ENCODE measurements around the gene ZFPM1. TPM values are rescaled to one million over a fixed set of nuclear protein-coding genes. Genes with fewer than 3 reads are reported as not detected.

ZFPM1 gene
- total RNA-seq, 1 experiment from 2014 or later, result 24.1 TPM

GRCh38 chr16:88560714-88561484, 107.8 kb downstream of the ZFPM1 start:
- Histone ChIP-seq H3K27me3 (replicated peaks; ENCODE audit: control insufficient read depth, insufficient read depth, low read length) (no peaks in the 10 kb centered on the region), H3K4me3 (ENCODE audit: low read depth, low read length) (no peak overlapping the region), H3K36me3 (ENCODE audit: control insufficient read depth, insufficient read depth, low read length) (no peaks in the 10 kb centered on the region), H3K9me3 (peaks cover 10% of the 10 kb centered on the region), H3K4me1 (peaks cover 9% of the 10 kb centered on the region)
- no peak overlapping the region for H3K4me3 Mint-ChIP-seq (ENCODE audit: unreplicated experiment)
- peak in 1 of 2 experiments; percentile 72 for DNase-seq
- intact Hi-C loops (cut with micrococcal nuclease; ENCODE audit: unreplicated experiment), result loop anchor here (5.0 kb wide), 1 partner anchor 34 kb away; no protein-coding TSS in a partner anchor
- no peaks in the 10 kb centered on the region for H3K36me3 Mint-ChIP-seq (ENCODE audit: insufficient read depth, unreplicated experiment)
- no TSS peak for BruUV-seq (replicated peaks)
- H3K9me3 Mint-ChIP-seq (ENCODE audit: unreplicated experiment), result peaks cover 18% of the 10 kb centered on the region
- H3K27me3 Mint-ChIP-seq (ENCODE audit: insufficient read depth, unreplicated experiment), result peaks cover 2% of the 10 kb centered on the region
- POLR2A ChIA-PET, result interaction anchor here (0.6 kb wide), 3 partner anchors 9 to 89 kb away, joined by 3 to 11 read pairs (median 7); no protein-coding TSS in a partner anchor
- CTCF ChIA-PET, result interaction anchor here (0.6 to 2.5 kb wide), 9 partner anchors 9 to 125 kb away, joined by 3 to 16 read pairs (median 5); partner anchors contain the start of genes ZC3H18 and ZFPM1
- TF ChIP-seq CTCF (IDR thresholded peaks at IDR 0.05; ENCODE audit: insufficient read depth in 1 of 2, low read depth in 1 of 2, low read length in 1 of 2, severe bottlenecking in 1 of 2, unreplicated experiment in 1 of 2), result no peak
- peaks cover 6% of the 10 kb centered on the region for H3K4me1 Mint-ChIP-seq (ENCODE audit: low read depth, unreplicated experiment)
- no peak overlapping the region for H3K27ac Mint-ChIP-seq (ENCODE audit: unreplicated experiment)

- intact Hi-C loops (cut with micrococcal nuclease; ENCODE audit: unreplicated experiment), result loop anchor here (1.0 to 5.0 kb wide), 2 partner anchors 34 to 118 kb away; no protein-coding TSS in a partner anchor
These were observed 108.6 kb downstream of the ZFPM1 start for GRCh38 chr16:88561485-88562359.

More at GRCh38 chr16:88561485-88562359, 108.6 kb downstream of the ZFPM1 start:
- H3K9me3 ChIP-seq, result peaks cover 2% of the 10 kb centered on the region
- peak in 1 of 2 experiments; percentile 75 for DNase-seq
- H3K4me3 ChIP-seq (ENCODE audit: low read depth, low read length), result no peak overlapping the region
- Mint-ChIP-seq H3K27me3 (ENCODE audit: insufficient read depth, unreplicated experiment) (peaks cover 2% of the 10 kb centered on the region), H3K36me3 (ENCODE audit: insufficient read depth, unreplicated experiment) (no peaks in the 10 kb centered on the region), H3K4me3 (ENCODE audit: unreplicated experiment) (no peak overlapping the region), H3K9me3 (ENCODE audit: unreplicated experiment) (peaks cover 10% of the 10 kb centered on the region), H3K4me1 (ENCODE audit: low read depth, unreplicated experiment) (peaks cover 6% of the 10 kb centered on the region), H3K27ac (ENCODE audit: unreplicated experiment) (no peak overlapping the region)
- H3K36me3 ChIP-seq (ENCODE audit: control insufficient read depth, insufficient read depth, low read length), result no peaks in the 10 kb centered on the region
- peak; percentile 80 to 88 for TF ChIP-seq CTCF (IDR thresholded peaks at IDR 0.05; ENCODE audit: insufficient read depth in 1 of 2, low read depth in 1 of 2, low read length in 1 of 2, severe bottlenecking in 1 of 2, unreplicated experiment in 1 of 2)
- ChIA-PET POLR2A (interaction anchor here (0.6 kb wide), 1 partner anchor 53 kb away, joined by 3 read pairs; no protein-coding TSS in a partner anchor), CTCF (interaction anchor here (1.2 to 2.5 kb wide), 3 partner anchors 9 to 124 kb away, joined by 3 to 16 read pairs (median 6); partner anchors contain the start of gene ZC3H18)
- H3K27me3 ChIP-seq (replicated peaks; ENCODE audit: control insufficient read depth, insufficient read depth, low read length), result no peaks in the 10 kb centered on the region
- H3K4me1 ChIP-seq, result peaks cover 9% of the 10 kb centered on the region
- BruUV-seq (replicated peaks), result no TSS peak

Data from Caco-2 (cell line).